K562 (cell line): Measurements from ENCODE around the gene TEP1. TPM values are rescaled to one million over a fixed set of nuclear protein-coding genes. Genes with fewer than 3 reads are reported as not detected.

Experiments used
- ATAC-seq: fragments of 200-7000 bp; cut with Tn5 transposase; 3 replicates; pipeline ENCODE4 v1.9.1; 2020; ENCODE audit warnings: moderate library complexity
- BruUV-seq: library from RNA; stranded (reverse); fragments of 400-500 nt; replicated peaks from 2 replicates; lab custom pipeline; 2021; lab: Mats Ljungman, UMichigan
- CTCF ChIA-PET: fragments of 300-600 bp; formaldehyde crosslinking; extraction: SDS; loops from one replicate; lab custom pipeline; 2021; ENCODE audit warnings: low intra/inter-chr PET ratio; lab: Yijun Ruan, JAX
- POLR2A ChIA-PET: fragments of 300-600, 350-650 bp; sonication (Branson Sonifier 250); formaldehyde crosslinking; extraction: SDS; loops from one replicate; lab custom pipeline; 2021; ENCODE audit warnings: antibody characterized with exemption, inconsistent platforms; lab: Yijun Ruan, JAX
- DNase-seq, 4 experiments: peaks; one replicate each; pipeline versions ENCODE4 v3.0.0 to v3.0.0-alpha.2; 2011 to 2018; ENCODE audit warnings: low spot score in 3 of 4, mixed read lengths in 3 of 4; ENCODE audit errors: extremely low read depth in 1 of 4
- FAIRE-seq: peaks from 2 replicates; lab custom pipeline; 2011; peaks lifted over from hg19 to GRCh38; lab: Jason Lieb, UNC
- H2AFZ ChIP-seq: 2 replicates; pipeline ENCODE4 v1.6.0; 2011; ENCODE audit warnings: low read depth, low read length, control low read depth, inconsistent platforms
- H3K27ac ChIP-seq: fragments of 200-600 bp; 3 replicates; pipeline ENCODE4 v1.8.0; 2011; ENCODE audit warnings: low read depth, mild to moderate bottlenecking, control low read depth, inconsistent platforms, low read length, moderate library complexity, mixed read lengths; ENCODE audit errors: extremely low read depth
- H3K27me3 ChIP-seq, 2 experiments: fragments of 300-600 bp in 1 of 2; 2 replicates in 1 of 2; 3 replicates in 1 of 2; pipeline versions ENCODE4 v1.6.0 to v1.8.0; 2011; ENCODE audit warnings: inconsistent platforms in 2 of 2, low read length in 2 of 2, mild to moderate bottlenecking in 1 of 2, mixed read lengths in 1 of 2, moderate library complexity in 1 of 2; ENCODE audit not compliant: control insufficient read depth in 2 of 2, insufficient read depth in 2 of 2
- H3K36me3 ChIP-seq: fragments of 300-600 bp; 3 replicates; pipeline ENCODE4 v1.8.0; 2011; ENCODE audit warnings: mild to moderate bottlenecking, low read length, inconsistent platforms; ENCODE audit not compliant: control insufficient read depth, insufficient read depth
- H3K4me1 ChIP-seq, 2 experiments: fragments of 200-600 bp in 1 of 2; replicated peaks in 1 of 2; 2 replicates in 1 of 2; 3 replicates in 1 of 2; pipeline versions ENCODE4 v1.5.1 to v1.8.0; 2011; ENCODE audit warnings: inconsistent platforms in 2 of 2, low read length in 2 of 2, mild to moderate bottlenecking in 1 of 2, mixed read lengths in 1 of 2, moderate library complexity in 1 of 2; ENCODE audit not compliant: control insufficient read depth in 2 of 2, insufficient read depth in 2 of 2
- H3K4me2 ChIP-seq: 2 replicates; pipeline ENCODE4 v1.6.1; 2011; ENCODE audit warnings: low read length, control low read depth, inconsistent platforms, mixed read lengths; ENCODE audit not compliant: insufficient read depth
- H3K4me3 ChIP-seq: fragments of 200-600 bp; sonication (generic), shearing (Covaris generic); 2 replicates; pipeline ENCODE4 v1.5.1; 2016; ENCODE audit warnings: control low read depth, inconsistent platforms
- H3K79me2 ChIP-seq: fragments of 200-600 bp; 3 replicates; pipeline ENCODE4 v1.8.0; 2011; ENCODE audit warnings: low read length, inconsistent platforms; ENCODE audit not compliant: control insufficient read depth, insufficient read depth
- H3K9ac ChIP-seq, 2 experiments: 2 replicates each; pipeline versions ENCODE4 v1.6.0 to v1.6.1; 2011; ENCODE audit warnings: low read depth in 2 of 2, low read length in 2 of 2, control low read depth in 1 of 2, inconsistent platforms in 1 of 2, mild to moderate bottlenecking in 1 of 2, mixed read lengths in 1 of 2; ENCODE audit not compliant: insufficient read depth in 1 of 2
- H3K9me1 ChIP-seq: one replicate; pipeline ENCODE4 v1.6.0; 2011; ENCODE audit warnings: inconsistent platforms, mild to moderate bottlenecking, low read length, moderate library complexity; ENCODE audit not compliant: control insufficient read depth, insufficient read depth
- H3K9me3 ChIP-seq: replicated peaks from 2 replicates; pipeline ENCODE4 v1.5.1; 2011; ENCODE audit warnings: low read depth, low read length, inconsistent platforms; ENCODE audit not compliant: control insufficient read depth, insufficient read depth
- H4K20me1 ChIP-seq: replicated peaks from 2 replicates; pipeline ENCODE4 v1.6.1; 2011; ENCODE audit warnings: low read length, inconsistent platforms, mixed read lengths; ENCODE audit not compliant: control insufficient read depth, insufficient read depth
- CAMTA2 ChIP-seq: fragments of 250-450 bp; sonication (Bioruptor Pico); conservative IDR thresholded peaks from 2 replicates; pipeline ENCODE4 v1.5.1; 2022
- DDX20 ChIP-seq: fragments of 450-650 bp; IDR thresholded peaks from 2 replicates; pipeline ENCODE4 v1.6.1; 2016; ENCODE audit warnings: missing genetic modification characterization, low read depth, mild to moderate bottlenecking, missing compliant biosample characterization, moderate library complexity
- MGA ChIP-seq: fragments of 450-650 bp; IDR thresholded peaks from 2 replicates; pipeline ENCODE4 v1.6.1; 2016; ENCODE audit warnings: mild to moderate bottlenecking, moderate library complexity
- NFIC ChIP-seq: fragments of 450-650 bp; IDR thresholded peaks from 2 replicates; pipeline ENCODE4 v1.6.1; 2017; ENCODE audit warnings: mild to moderate bottlenecking, inconsistent platforms
- PCBP2 ChIP-seq: fragments of 200-400 bp; formaldehyde crosslinking; IDR thresholded peaks from 2 replicates; pipeline ENCODE4 v1.6.1; 2018; ENCODE audit warnings: low read length, low read depth, mild to moderate bottlenecking, moderate library complexity; ENCODE audit not compliant: poor library complexity, severe bottlenecking
- SIN3A ChIP-seq, 2 experiments: fragments of 150-350 bp in 1 of 2; IDR thresholded peaks; 2 replicates each; pipeline ENCODE4 v1.6.1; 2011 to 2016; ENCODE audit warnings: borderline replicate concordance in 2 of 2, low read depth in 2 of 2, low read length in 2 of 2, mild to moderate bottlenecking in 2 of 2, moderate library complexity in 2 of 2; ENCODE audit not compliant: control insufficient read depth in 1 of 2
- SIN3B ChIP-seq: fragments of 450-650 bp; IDR thresholded peaks from 2 replicates; pipeline ENCODE4 v1.6.1; 2017; ENCODE audit warnings: low read depth, mild to moderate bottlenecking, moderate library complexity
- TOE1 ChIP-seq, 2 experiments: fragments of 450-650 bp in 1 of 2; sonication (generic) in 1 of 2; formaldehyde crosslinking in 1 of 2; IDR thresholded peaks; 2 replicates each; pipeline versions ENCODE4 v1.7.1 to v1.8.0; 2016 to 2022; ENCODE audit warnings: borderline replicate concordance in 2 of 2, mild to moderate bottlenecking in 2 of 2, antibody characterized with exemption in 1 of 2, inconsistent platforms in 1 of 2, low read depth in 1 of 2, missing genetic modification reagents in 1 of 2, moderate library complexity in 1 of 2
- ZNF41 ChIP-seq: fragments of 250-450 bp; sonication (Bioruptor Pico); conservative IDR thresholded peaks from 2 replicates; pipeline ENCODE4 v1.4.0; 2020; ENCODE audit warnings: mild to moderate bottlenecking
- WGBS: fragments of 100-300 bp; shearing (Covaris generic); methylation state at CpG from one replicate; pipeline ENCODE4 v1.1.6; 2016; ENCODE audit warnings: low coverage, mixed read lengths; ENCODE audit not compliant: insufficient coverage; ENCODE audit errors: missing lambda C conversion rate; 5-methylcytosine and 5-hydroxymethylcytosine counted together
- in situ Hi-C: fragments of 300-500 bp; cut with MboI; formaldehyde crosslinking; loops from 4 replicates; pipeline ENCODE4 v1.15.0; 2018; ENCODE audit warnings: inconsistent platforms, mixed read lengths
- intact Hi-C: fragments of 100-400 bp; cut with micrococcal nuclease; formaldehyde crosslinking; loops from 2 replicates; pipeline ENCODE4 v1.14.2; 2022
- polyA plus RNA-seq, 8 experiments: library from polyadenylated mRNA; depleted of rRNA in 4 of 8; stranded (reverse) in 5 of 8; unstranded in 3 of 8; fragments of >200 nt; fragmentation: Nextera tagmentation in 2 of 8; fragmentation: Illumina TruSeq in 1 of 8; extraction: Ambion mirVana in 2 of 8; extraction: Trizol in 1 of 8; gene quantifications; 2 replicates each; pipeline versions ENCODE4 v1.2.1 to v1.2.3, GENCODE V29; 2011 to 2014; ENCODE audit warnings: inconsistent platforms in 1 of 8, missing spikeins in 1 of 8
- total RNA-seq, 7 experiments: library from RNA; depleted of rRNA in 6 of 7; stranded (reverse); fragments of >200 nt in 6 of 7; fragmentation: Illumina TruSeq in 2 of 7; extraction: Trizol in 2 of 7; gene quantifications; 2 replicates each; pipeline versions ENCODE4 v1.2.1 to v1.2.3, GENCODE V29; 2011 to 2021; ENCODE audit warnings: low replicate concordance in 1 of 7

The TEP1 gene
- total and polyA plus RNA-seq, 9 of the 15 experiments (the other 6 are each of a cell fraction or from before 2014, with no cell fraction given): 1.0 to 12.2 (median 7.1) TPM

GRCh38 chr14:20429801-20430669, 16.7 kb upstream of the TEP1 start:
- Histone ChIP-seq H3K36me3 (no peaks in the 10 kb centered on the region), H3K4me1 (peaks cover 24 to 26% of the 10 kb centered on the region in 2 experiments; a peak in 4 of 5 replicates), H3K79me2 (no peaks in the 10 kb centered on the region; the same call in 2 of the 3 replicates), H4K20me1 (no peaks in the 10 kb centered on the region), H3K27me3 (no peaks in the 10 kb centered on the region), H3K4me2 (no peak overlapping the region), H3K4me3 (no peak overlapping the region), H3K9ac (peak overlapping the region in 1 of 2 experiments; percentile 74; a peak in 1 of 4 replicates), H3K27ac (no peak overlapping the region), H2AFZ (no peak overlapping the region), H3K9me3 (no peaks in the 10 kb centered on the region), H3K9me1 (no peaks in the 10 kb centered on the region)
- POLR2A ChIA-PET: interaction anchor here (0.6 kb wide), 2 partner anchors 10 to 835 kb away, joined by 3 read pairs; no protein-coding TSS in a partner anchor
- 67% methylated on average over 28 of the region's 30 CpGs for WGBS
- FAIRE-seq (no peak), ATAC-seq (peak; percentile 42), DNase-seq (peak; percentile 44 to 58 (median 46))
- no TSS peak for BruUV-seq
- CTCF ChIA-PET: no interaction called here
- in situ Hi-C loops: no loop called here
- intact Hi-C loops: no loop called here
- TF ChIP-seq SIN3B (no peak), PCBP2 (no peak), DDX20 (tag) (no peak), CAMTA2 (CRISPR knock-in tag) (no peak), MGA (no peak), NFIC (peak; percentile 97), ZNF41 (no peak), TOE1 (IDR thresholded peaks at IDR 0.05; ENCODE audit: borderline replicate concordance) (no peak), TOE1 (CRISPR knock-in tag; IDR thresholded peaks at IDR 0.05; ENCODE audit: borderline replicate concordance, low read depth) (no peak), SIN3A (IDR thresholded peaks at IDR 0.05; ENCODE audit: borderline replicate concordance in 2 of 2, control insufficient read depth in 1 of 2, low read depth in 2 of 2, low read length in 2 of 2) (no peak)
